HG02973 (cell line): Measurements from ENCODE around the gene A1BG.

Experiments used
- ATAC-seq: cut with Tn5 transposase; IDR thresholded peaks from one replicate; pipeline ENCODE4 v1.9.1; 2021; ENCODE audit warnings: moderate library complexity; ENCODE audit not compliant: unreplicated experiment

Gene A1BG

GRCh38 chr19:58352760-58353671 is at the start of gene A1BG:
Gene A1BG, minus strand, starts transcription at chr19:58353492. Its CDS starts 55 bp downstream, at chr19:58353437.
- ATAC-seq: no peak

- ATAC-seq: no peak
These were observed 48.6 kb upstream of the A1BG start for GRCh38 chr19:58401840-58402421.

GRCh38 chr19:58400916-58401839 is 47.9 kb upstream of the A1BG start:
- peak; percentile 94 for ATAC-seq

GRCh38 chr19:58400316-58400915 is 47.1 kb upstream of the A1BG start:
- ATAC-seq: no peak

GRCh38 chr19:58399903-58400302 is 46.6 kb upstream of the A1BG start:
- ATAC-seq: no peak

- ATAC-seq: no peak
These were observed 45.3 kb upstream of the A1BG start for GRCh38 chr19:58398545-58398944.

- ATAC-seq: no peak
These were observed 44.8 kb upstream of the A1BG start for GRCh38 chr19:58398087-58398486.

- ATAC-seq: no peak
These were observed 44.3 kb upstream of the A1BG start for GRCh38 chr19:58397533-58398037.

- ATAC-seq: no peak
These were observed 43.6 kb upstream of the A1BG start for GRCh38 chr19:58396691-58397532.

GRCh38 chr19:58395979-58396627 is 42.8 kb upstream of the A1BG start:
- no peak for ATAC-seq

- no peak for ATAC-seq
These were observed 42.1 kb upstream of the A1BG start, which contains the start of gene RNF225 for GRCh38 chr19:58395220-58395978. Gene RNF225, plus strand, starts transcription at chr19:58395656. Its CDS starts 434 bp downstream, at chr19:58396090.

GRCh38 chr19:58394821-58395219 is 41.5 kb upstream of the A1BG start:
- no peak for ATAC-seq

GRCh38 chr19:58393725-58394033 is 40.4 kb upstream of the A1BG start:
- ATAC-seq: no peak

- ATAC-seq: no peak
These were observed 39.8 kb upstream of the A1BG start for GRCh38 chr19:58392945-58393724.

- ATAC-seq: no peak
These were observed 34.9 kb upstream of the A1BG start for GRCh38 chr19:58388175-58388526.

- ATAC-seq: no peak
These were observed 34.3 kb upstream of the A1BG start for GRCh38 chr19:58387338-58388174.
